Neural progenitor cell (in vitro differentiated cells): ENCODE results near the gene LRRC38.

Source experiments
- CTCF ChIP-seq: fragments of 200-600 bp; sonication (generic); IDR thresholded peaks from 2 replicates; pipeline ENCODE4 v1.5.1; 2017; ENCODE audit warnings: antibody characterized with exemption, mild to moderate bottlenecking
- EZH2 ChIP-seq: fragments of 200-600 bp; sonication (generic); IDR thresholded peaks from 2 replicates; pipeline ENCODE4 v1.6.1; 2017; ENCODE audit warnings: antibody characterized with exemption, mild to moderate bottlenecking, moderate library complexity
- EZH2phosphoT487 ChIP-seq: fragments of 200-600 bp; sonication (generic); IDR thresholded peaks from 2 replicates; pipeline ENCODE4 v1.6.1; 2017; ENCODE audit warnings: antibody characterized with exemption

- TF ChIP-seq CTCF = no peak
- TF ChIP-seq EZH2 = no peak
- no peak for TF ChIP-seq EZH2phosphoT487
Observed at GRCh38 chr1:13494025-13494424, 19.8 kb downstream of the LRRC38 start.
